ENCODE measurements around the gene PEPD. TPM values are rescaled to one million over a fixed set of nuclear protein-coding genes. Genes with fewer than 3 reads are reported as not detected.
A peak's percentile ranks its signal among the peaks of the same experiment; 100 is the strongest.

Gene PEPD
- total RNA-seq, 1 donor, result 87.9 TPM

DNA sequence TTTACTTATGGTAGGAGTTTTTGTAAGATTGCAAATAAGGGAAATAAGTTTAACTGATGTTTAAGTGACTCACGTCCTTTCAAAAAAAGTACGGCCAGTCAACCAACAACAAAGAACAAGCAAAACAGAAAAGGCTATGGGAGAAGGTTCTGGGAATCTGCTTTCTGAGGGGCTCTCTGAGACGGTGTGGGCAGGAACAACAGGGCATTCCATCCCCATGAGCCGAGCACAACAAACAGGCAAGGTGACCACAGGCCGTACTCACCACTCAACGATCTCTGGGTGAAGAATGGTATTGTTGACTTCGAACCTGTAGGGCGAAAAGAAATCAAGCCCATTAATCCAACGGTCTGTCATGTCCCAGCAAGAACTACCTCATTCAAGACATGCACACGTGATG is 43.8 kb downstream of the PEPD start:
- no peak overlapping the region for H2AFZ ChIP-seq (ENCODE audit: low read length)
- H3K36me3 ChIP-seq (ENCODE audit: insufficient read depth, low read length), result peaks cover 15% of the 10 kb centered on the region
- no peaks in the 10 kb centered on the region for H3K27me3 ChIP-seq (ENCODE audit: insufficient read depth, low read length)
- no peak overlapping the region for H3K27ac ChIP-seq (ENCODE audit: low read depth, low read length)
- no peak for DNase-seq (ENCODE audit: insufficient read length, low spot score, missing footprints)
- no peak overlapping the region for H3K4me3 ChIP-seq (ENCODE audit: insufficient read depth, low read length)
- no peaks in the 10 kb centered on the region for H3K79me2 ChIP-seq (ENCODE audit: insufficient read depth, low read length)
- peaks cover 15% of the 10 kb centered on the region for H3K4me1 ChIP-seq (ENCODE audit: insufficient read depth, low read length)
- peaks cover 2% of the 10 kb centered on the region for H3K9me3 ChIP-seq (ENCODE audit: low read depth, low read length)
- no peak overlapping the region for H3K4me2 ChIP-seq (ENCODE audit: insufficient read depth, low read length)
- TF ChIP-seq, protein P1, sequence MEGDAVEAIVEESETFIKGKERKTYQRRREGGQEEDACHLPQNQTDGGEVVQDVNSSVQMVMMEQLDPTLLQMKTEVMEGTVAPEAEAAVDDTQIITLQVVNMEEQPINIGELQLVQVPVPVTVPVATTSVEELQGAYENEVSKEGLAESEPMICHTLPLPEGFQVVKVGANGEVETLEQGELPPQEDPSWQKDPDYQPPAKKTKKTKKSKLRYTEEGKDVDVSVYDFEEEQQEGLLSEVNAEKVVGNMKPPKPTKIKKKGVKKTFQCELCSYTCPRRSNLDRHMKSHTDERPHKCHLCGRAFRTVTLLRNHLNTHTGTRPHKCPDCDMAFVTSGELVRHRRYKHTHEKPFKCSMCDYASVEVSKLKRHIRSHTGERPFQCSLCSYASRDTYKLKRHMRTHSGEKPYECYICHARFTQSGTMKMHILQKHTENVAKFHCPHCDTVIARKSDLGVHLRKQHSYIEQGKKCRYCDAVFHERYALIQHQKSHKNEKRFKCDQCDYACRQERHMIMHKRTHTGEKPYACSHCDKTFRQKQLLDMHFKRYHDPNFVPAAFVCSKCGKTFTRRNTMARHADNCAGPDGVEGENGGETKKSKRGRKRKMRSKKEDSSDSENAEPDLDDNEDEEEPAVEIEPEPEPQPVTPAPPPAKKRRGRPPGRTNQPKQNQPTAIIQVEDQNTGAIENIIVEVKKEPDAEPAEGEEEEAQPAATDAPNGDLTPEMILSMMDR (IDR thresholded peaks at IDR 0.05; ENCODE audit: extremely low read depth, low read depth, low read length), result no peak
- no peaks in the 10 kb centered on the region for H4K20me1 ChIP-seq (ENCODE audit: insufficient read depth, low read length)

DNA sequence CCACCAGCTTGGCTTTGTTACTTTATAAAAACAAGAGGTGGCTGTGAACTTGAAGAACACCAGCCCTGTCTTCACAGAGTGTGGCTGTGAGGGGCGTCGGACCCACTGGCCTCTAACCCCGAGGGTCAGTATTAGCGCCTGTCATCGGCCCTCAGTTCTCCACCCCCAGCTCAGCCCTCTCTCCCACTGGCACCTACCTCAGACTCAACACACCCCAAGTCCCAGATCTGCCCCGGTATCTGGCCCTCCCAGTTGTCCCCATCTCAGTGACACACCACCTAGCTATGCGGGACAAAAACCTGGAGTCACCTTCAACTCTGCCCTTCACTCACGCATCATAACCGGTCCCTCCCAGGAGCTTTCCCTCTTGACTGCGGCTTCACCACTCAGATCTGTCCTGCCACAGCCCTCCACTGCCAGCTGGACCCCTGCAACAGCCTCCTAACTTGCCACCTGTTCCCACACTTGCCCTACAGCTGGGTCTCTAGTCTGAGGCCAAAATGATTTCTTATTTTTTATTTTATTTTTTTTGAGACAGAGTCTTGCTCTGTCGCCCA is 45.4 kb downstream of the PEPD start:
- Histone ChIP-seq H3K36me3 (ENCODE audit: insufficient read depth, low read length) (peaks cover 15% of the 10 kb centered on the region), H3K27ac (ENCODE audit: low read depth, low read length) (no peak overlapping the region), H3K9me3 (ENCODE audit: low read depth, low read length) (peaks cover 2% of the 10 kb centered on the region), H3K27me3 (ENCODE audit: insufficient read depth, low read length) (no peaks in the 10 kb centered on the region), H3K79me2 (ENCODE audit: insufficient read depth, low read length) (peaks cover 2% of the 10 kb centered on the region), H3K4me2 (ENCODE audit: insufficient read depth, low read length) (no peak overlapping the region), H4K20me1 (ENCODE audit: insufficient read depth, low read length) (no peaks in the 10 kb centered on the region), H3K4me3 (ENCODE audit: insufficient read depth, low read length) (no peak overlapping the region), H2AFZ (ENCODE audit: low read length) (no peak overlapping the region), H3K4me1 (ENCODE audit: insufficient read depth, low read length) (peaks cover 23% of the 10 kb centered on the region)
- TF ChIP-seq, protein P1 (IDR thresholded peaks at IDR 0.05; ENCODE audit: extremely low read depth, low read depth, low read length), result no peak
- no peak for DNase-seq (ENCODE audit: insufficient read length, low spot score, missing footprints)

DNA sequence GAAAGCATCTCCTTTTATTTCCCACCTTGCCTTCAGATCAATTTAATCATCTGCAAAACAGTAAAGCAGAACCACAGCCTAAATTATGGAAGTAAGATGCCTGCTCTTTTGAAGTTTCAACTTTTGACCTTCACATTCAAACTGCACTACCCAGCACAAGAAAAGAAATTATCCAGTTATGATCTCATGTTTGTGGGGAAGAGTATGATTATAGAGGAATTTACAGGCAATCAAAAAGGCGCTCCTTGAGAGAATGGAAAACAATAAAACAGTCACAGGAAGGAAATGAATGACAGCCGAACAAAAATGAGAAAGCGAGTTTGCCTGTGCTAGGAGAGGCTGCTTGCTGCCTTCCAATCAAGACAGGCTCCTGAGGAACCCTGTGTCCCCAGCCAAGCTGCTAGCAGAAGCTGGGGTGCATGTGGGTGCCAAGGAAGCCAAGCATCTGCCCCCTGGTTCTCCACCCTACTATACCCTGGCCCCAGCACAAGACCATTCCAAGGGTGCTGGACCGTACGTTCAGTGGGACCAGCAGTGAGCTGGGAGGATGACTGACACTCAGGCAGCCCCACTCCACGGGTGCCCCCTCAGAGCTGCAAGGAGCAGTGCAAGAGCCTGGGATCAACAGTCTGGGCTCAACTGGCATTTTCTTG is 47.8 kb downstream of the PEPD start:
- Histone ChIP-seq H3K4me3 (ENCODE audit: insufficient read depth, low read length) (peak overlapping the region; percentile 47), H3K79me2 (ENCODE audit: insufficient read depth, low read length) (peaks cover 2% of the 10 kb centered on the region), H3K27me3 (ENCODE audit: insufficient read depth, low read length) (no peaks in the 10 kb centered on the region), H2AFZ (ENCODE audit: low read length) (peak overlapping the region; percentile 10), H3K27ac (ENCODE audit: low read depth, low read length) (peak overlapping the region; percentile 100), H4K20me1 (ENCODE audit: insufficient read depth, low read length) (no peaks in the 10 kb centered on the region), H3K4me1 (ENCODE audit: insufficient read depth, low read length) (peaks cover 23% of the 10 kb centered on the region), H3K4me2 (ENCODE audit: insufficient read depth, low read length) (peak overlapping the region; percentile 85), H3K9me3 (ENCODE audit: low read depth, low read length) (no peaks in the 10 kb centered on the region), H3K36me3 (ENCODE audit: insufficient read depth, low read length) (peaks cover 17% of the 10 kb centered on the region)
- TF ChIP-seq, protein P1 (IDR thresholded peaks at IDR 0.05; ENCODE audit: extremely low read depth, low read depth, low read length), result no peak
- peak; percentile 92 for DNase-seq (ENCODE audit: insufficient read length, low spot score, missing footprints)

Data from osteoblast (primary cell).